H1 (cell line): ENCODE results near the gene PEX16. TPM values are rescaled to one million over a fixed set of nuclear protein-coding genes. Genes with fewer than 3 reads are reported as not detected.

ENCODE experiments used
- EZH2 ChIP-seq: fragments of 200-600 bp; sonication (generic); IDR thresholded peaks from 2 replicates; pipeline ENCODE4 v1.7.1; 2012; ENCODE audit warnings: low read depth, mild to moderate bottlenecking, moderate library complexity, low read length, inconsistent platforms; ENCODE audit not compliant: severe bottlenecking
- RAD21 ChIP-seq, 2 experiments: IDR thresholded peaks in 1 of 2; conservative IDR thresholded peaks in 1 of 2; 2 replicates each; pipeline ENCODE4 v1.6.1; 2011; ENCODE audit warnings: low read depth in 2 of 2, low read length in 2 of 2, improper control_type of control experiment in 1 of 2, inconsistent platforms in 1 of 2, mild to moderate bottlenecking in 1 of 2, moderate library complexity in 1 of 2
- polyA plus RNA-seq, 7 experiments: library from polyadenylated mRNA; depleted of rRNA in 3 of 7; stranded (reverse) in 5 of 7; unstranded in 2 of 7; fragments of >200 nt in 5 of 7; fragments of 200-250 nt in 2 of 7; gene quantifications; 1 replicate in 5 of 7; 2 replicates in 1 of 7; 4 replicates in 1 of 7; pipeline versions ENCODE4 v1.2.1 to v1.2.3, GENCODE V29; 2011 to 2013; ENCODE audit warnings: missing spikeins in 2 of 7, mixed read lengths in 2 of 7
- total RNA-seq: library from RNA; stranded (reverse); fragmentation: NEBNext Ultra II Directional; extraction: Animal tissue kit (Norgen Biotek cat#: 25700); gene quantifications from 2 replicates; pipeline ENCODE4 v1.2.1, GENCODE V29; 2021

The PEX16 gene
- total and polyA plus RNA-seq, 2 of the 8 experiments (the other 6 are each of a cell fraction or from before 2014, with no cell fraction given): 29.2 to 36.0 TPM

DNA sequence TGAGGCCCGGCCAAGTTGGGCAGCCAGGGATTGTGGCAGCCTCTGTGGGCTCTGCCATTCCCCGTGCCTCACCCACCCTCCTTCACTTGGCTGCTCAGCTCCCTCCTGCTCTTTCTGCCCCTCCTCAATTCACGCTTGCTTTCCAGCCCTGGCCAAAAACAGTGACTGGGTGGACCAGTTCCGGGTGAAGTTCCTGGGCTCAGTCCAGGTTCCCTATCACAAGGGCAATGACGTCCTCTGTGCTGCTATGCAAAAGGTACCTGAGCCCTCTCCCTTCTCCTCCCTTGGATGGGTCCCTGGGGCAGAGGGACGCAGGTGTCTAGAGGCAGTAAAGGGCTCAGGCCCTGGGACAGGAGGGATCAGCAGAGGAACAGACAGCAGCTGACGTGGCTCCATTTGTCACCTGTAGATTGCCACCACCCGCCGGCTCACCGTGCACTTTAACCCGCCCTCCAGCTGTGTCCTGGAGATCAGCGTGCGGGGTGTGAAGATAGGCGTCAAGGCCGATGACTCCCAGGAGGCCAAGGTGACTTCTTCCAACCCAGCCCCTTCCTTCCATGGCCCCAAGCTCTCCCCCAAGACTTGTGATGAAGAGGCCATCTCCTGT is 13.3 kb downstream of the PEX16 start (continued):
- TF ChIP-seq EZH2 (no peak), RAD21 (IDR thresholded peaks at IDR 0.05 in 1 of 2, conservative IDR thresholded peaks at IDR 0.05 in 1 of 2; ENCODE audit: low read depth in 2 of 2, low read length in 2 of 2) (no peak)
